RPMI8226 (cell line): ENCODE data around the gene PHACTR3.
A peak's percentile ranks its signal among the peaks of the same experiment; 100 is the strongest.

Experiments
- DNase-seq: peaks from one replicate; pipeline ENCODE4 v3.0.0-alpha.2; 2015

Gene PHACTR3

GRCh38 chr20:59574308-59574707 is 30.0 kb upstream of the PHACTR3 start:
- no peak for DNase-seq

GRCh38 chr20:59575216-59575615 is 29.1 kb upstream of the PHACTR3 start:
- DNase-seq = no peak

- DNase-seq = no peak
Measured at GRCh38 chr20:59575653-59576052, 28.7 kb upstream of the PHACTR3 start.

GRCh38 chr20:59576216-59576953 is 28.0 kb upstream of the PHACTR3 start:
- DNase-seq = peak; percentile 47

- DNase-seq = no peak
Measured at GRCh38 chr20:59577037-59577808, 27.1 kb upstream of the PHACTR3 start.

GRCh38 chr20:59577809-59578435 is 26.4 kb upstream of the PHACTR3 start:
- DNase-seq = no peak

- no peak for DNase-seq
Measured at GRCh38 chr20:59578436-59579403, 25.6 kb upstream of the PHACTR3 start.

GRCh38 chr20:59579404-59580145 is 24.8 kb upstream of the PHACTR3 start:
- DNase-seq = no peak

- DNase-seq = no peak
Measured at GRCh38 chr20:59580146-59580946, 24.0 kb upstream of the PHACTR3 start.

- DNase-seq = no peak
Measured at GRCh38 chr20:59580991-59581401, 23.3 kb upstream of the PHACTR3 start.

GRCh38 chr20:59581993-59582679 is 22.2 kb upstream of the PHACTR3 start:
- DNase-seq = no peak

GRCh38 chr20:59583428-59584277 is 20.7 kb upstream of the PHACTR3 start:
- no peak for DNase-seq

- no peak for DNase-seq
Measured at GRCh38 chr20:59584278-59584925, 19.9 kb upstream of the PHACTR3 start.

- DNase-seq = no peak
Measured at GRCh38 chr20:59585714-59586409, 18.5 kb upstream of the PHACTR3 start.

GRCh38 chr20:59586613-59587012 is 17.7 kb upstream of the PHACTR3 start:
- DNase-seq = no peak

GRCh38 chr20:59587570-59587969 is 16.8 kb upstream of the PHACTR3 start:
- DNase-seq = no peak

GRCh38 chr20:59588236-59588855 is 16.0 kb upstream of the PHACTR3 start:
- DNase-seq = no peak
